Skeletal muscle cell (primary cell): Measurements from ENCODE around the gene LAMTOR2.
A peak's percentile ranks its signal among the peaks of the same experiment; 100 is the strongest.
"Not testable (repeated sequence)": the region's sequence is repeated elsewhere in the genome, so short reads cannot be mapped to it uniquely, and the experiment has no call there.

Source experiments
- DNase-seq: peaks from one replicate; pipeline ENCODE4 v3.0.0-alpha.2; 2010; ENCODE audit warnings: low read depth
- H3K4me3 ChIP-seq: 2 replicates; pipeline ENCODE4 v1.5.1; 2011; ENCODE audit warnings: low read depth, mild to moderate bottlenecking, control low read depth, low read length, moderate library complexity

LAMTOR2 gene

DNA sequence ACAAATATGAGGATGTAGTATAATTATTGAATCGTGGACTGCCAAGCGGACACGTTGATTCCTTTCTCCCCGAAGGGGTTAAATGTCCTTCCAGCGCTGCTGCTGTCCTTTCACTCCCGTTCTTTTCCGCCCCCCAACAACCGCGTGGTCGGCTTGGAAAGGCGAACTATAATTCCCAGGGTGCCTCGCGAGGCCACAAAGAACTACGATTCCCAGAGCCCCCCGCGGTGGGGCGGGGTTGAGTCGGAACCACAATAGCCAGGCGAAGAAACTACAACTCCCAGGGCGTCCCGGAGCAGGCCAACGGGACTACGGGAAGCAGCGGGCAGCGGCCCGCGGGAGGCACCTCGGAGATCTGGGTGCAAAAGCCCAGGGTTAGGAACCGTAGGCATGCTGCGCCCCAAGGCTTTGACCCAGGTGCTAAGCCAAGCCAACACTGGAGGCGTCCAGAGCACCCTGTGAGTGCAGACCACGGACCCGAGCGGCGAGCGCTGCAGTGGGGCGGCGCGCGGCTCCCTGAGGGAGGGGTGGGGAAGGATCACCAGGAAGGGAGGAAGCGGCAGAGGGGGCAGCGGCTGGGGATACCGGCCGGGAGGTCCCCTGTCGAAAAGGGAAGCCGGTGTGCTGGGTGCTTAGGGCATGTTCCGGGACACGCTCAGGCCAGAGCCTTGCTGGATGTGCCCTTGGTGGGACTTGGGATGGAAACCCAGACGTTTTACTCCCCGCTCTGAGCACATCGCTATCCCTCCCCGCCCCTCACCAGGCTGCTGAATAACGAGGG lies at the start of gene LAMTOR2:
TSS of gene LAMTOR2 (plus strand) at position 283 of the 781 bp plus-strand sequence. CDS start at position 391, 108 bp downstream.
- DNase-seq: peak; percentile 83
- H3K4me3 ChIP-seq: peak within 1 kb of the TSS; percentile 82

DNA sequence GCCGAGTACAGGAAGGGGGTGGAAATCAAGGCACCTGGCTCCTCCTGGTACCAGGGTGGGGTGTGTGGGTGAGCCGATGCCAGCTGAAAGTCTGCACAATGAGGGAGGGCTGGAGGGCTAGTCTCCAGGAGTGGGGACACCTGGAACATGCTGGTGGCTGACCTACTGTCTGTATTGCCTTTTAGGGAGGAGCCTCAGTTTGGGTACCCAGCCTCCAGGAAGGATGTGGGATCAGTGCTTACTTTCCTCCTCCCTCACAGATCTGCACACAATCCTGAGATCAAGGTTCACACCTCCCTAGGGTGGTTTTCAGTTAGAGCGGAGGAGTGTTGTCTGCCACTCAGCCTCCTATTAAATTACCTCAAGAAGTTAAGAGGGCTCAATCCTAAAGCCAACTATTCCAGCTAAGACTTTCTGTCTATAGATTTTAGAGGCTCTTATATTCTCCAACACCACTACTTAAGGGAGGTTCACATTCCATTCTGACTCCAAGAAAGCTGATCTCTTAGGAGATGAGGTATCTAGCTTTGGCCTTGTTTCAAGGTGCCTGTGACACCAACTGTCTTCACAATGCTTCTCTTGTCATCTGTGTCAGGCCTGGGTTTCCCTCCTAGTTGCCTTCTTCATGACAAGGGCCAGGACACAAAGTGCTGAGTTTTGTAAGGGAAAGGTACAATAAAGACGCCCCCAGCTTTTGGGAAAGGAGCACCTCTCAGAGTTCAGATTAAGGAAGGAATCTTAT lies 49.6 kb upstream of the LAMTOR2 start:
- no peak for DNase-seq
- H3K4me3 ChIP-seq: no peak overlapping the region

DNA sequence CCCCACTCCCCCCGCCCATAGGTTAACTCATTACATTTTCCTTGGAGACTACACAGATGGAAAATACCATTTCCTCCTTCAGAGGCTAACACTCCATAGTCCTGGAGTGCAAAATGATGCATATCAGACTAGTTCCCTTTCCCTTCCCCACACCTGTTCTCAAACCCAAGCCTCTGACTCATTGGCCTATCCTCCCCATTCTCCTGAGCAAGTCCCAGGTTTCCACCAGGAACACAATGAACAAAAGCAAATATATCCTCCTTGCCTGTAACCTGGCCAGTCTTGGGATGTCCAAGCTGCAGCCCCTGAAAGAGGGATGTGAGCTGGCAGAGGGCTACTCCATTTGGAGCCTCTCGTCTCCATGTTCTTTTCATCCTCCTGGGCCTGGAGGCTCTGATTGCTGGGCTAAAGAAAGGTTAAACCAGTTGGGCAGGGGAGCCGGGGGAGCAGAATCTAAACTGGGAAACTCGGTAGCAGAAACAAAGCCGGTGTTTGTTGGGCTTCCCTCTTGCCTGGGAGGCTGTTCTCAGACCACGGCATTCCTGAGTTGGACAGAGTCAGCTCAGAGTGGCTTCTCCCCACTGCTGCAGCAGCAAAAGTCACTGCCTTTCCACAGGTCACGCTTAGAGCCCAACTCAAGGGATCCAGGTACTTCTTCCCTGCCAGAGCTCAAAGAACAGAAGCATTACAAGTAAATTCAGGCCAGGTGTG lies 47.8 kb upstream of the LAMTOR2 start:
- DNase-seq: no peak
- no peak overlapping the region for H3K4me3 ChIP-seq

DNA sequence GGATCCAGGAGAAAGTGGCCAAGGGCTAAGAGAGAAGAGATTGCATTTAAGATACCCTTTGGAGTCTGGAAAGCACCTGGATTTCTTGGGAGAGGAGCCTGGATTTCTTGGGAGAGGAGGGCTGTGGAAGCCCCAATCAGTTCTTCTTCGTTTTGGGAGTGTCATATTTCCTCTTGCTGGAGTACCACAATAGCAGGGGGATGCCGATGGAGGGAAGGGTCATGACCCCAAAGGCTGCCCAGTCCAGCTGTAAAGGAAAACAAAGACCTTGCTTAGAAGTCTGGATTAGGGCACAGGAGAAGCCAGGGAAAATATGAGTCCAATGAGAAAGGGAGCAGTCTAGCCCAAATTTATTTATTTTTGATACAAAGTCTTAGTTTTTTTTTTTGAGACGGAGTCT lies 45.2 kb upstream of the LAMTOR2 start:
- DNase-seq: no peak
- no peak overlapping the region for H3K4me3 ChIP-seq

DNA sequence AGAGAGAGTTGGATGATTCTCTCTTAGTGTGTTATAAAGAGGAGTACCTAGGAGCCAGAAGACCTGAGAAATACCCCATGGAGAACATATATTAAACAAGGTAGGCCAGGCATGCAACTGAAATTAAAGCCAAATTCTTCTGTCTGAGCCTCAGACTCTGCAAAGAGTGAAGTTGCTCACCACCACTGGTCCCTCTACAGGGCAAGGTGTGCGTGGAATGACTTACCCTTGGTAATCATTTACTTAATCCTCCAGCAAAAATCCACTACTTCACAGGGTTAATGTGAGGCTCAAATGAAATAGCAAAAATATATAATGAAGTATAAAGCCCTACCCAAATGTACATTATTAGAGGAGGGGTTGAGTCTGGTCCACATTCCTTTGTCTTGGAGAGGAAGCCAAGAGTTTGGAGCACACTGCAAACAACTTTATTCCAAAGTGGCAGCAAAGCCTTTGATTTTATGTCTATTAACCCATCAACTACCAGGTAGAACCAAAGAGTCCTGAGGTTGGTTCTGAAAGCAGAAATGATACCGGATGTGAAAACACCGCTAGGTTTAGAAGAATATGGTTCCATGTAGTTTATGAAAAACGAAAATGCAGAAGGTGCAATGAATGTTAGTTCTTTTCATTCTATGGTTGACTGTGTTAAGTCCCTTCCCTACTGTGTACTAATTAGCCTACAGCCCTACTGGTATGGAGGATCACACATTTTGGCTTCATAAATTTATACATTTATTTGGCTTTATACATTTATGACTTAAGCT lies 42.3 kb upstream of the LAMTOR2 start:
- no peak overlapping the region for H3K4me3 ChIP-seq
- DNase-seq: no peak

DNA sequence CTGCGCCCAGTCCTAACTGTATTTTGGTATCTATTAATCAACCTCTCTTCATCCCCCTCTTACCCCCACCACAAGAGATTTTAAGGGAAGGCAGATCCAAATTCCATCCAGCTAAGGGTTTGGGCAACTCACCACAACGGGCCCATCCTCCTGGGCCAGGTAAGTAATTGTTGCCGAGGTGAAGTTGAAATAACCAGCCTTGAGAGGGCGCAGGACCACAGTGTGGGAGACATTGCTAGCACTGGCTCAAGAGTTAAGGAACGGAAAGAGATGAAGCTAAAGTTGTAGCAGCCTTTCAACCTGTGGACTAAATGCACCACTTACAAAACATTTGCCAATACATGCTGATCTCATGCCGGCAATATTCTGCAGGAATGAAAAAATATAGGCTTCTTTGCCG lies 39.8 kb upstream of the LAMTOR2 start:
- no peak for DNase-seq
- no peak overlapping the region for H3K4me3 ChIP-seq

DNA sequence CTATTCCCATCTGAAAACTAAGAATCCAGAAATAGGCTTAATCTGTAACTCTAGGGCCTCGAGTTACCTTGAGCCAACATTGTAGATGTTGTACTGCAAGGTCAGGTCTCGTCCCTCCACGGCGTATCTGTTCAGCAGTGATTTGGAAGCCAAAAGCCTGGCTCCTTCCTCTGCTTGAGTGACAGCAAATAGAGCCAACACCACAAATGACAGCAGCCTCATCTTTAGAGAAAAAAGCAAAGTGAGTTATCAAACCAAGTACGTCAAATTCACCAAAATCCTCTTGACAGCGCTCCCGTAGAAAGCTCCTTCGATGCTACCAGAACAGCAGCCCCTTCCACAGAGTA lies 34.7 kb upstream of the LAMTOR2 start:
- H3K4me3 ChIP-seq: peak overlapping the region; percentile 84

DNA sequence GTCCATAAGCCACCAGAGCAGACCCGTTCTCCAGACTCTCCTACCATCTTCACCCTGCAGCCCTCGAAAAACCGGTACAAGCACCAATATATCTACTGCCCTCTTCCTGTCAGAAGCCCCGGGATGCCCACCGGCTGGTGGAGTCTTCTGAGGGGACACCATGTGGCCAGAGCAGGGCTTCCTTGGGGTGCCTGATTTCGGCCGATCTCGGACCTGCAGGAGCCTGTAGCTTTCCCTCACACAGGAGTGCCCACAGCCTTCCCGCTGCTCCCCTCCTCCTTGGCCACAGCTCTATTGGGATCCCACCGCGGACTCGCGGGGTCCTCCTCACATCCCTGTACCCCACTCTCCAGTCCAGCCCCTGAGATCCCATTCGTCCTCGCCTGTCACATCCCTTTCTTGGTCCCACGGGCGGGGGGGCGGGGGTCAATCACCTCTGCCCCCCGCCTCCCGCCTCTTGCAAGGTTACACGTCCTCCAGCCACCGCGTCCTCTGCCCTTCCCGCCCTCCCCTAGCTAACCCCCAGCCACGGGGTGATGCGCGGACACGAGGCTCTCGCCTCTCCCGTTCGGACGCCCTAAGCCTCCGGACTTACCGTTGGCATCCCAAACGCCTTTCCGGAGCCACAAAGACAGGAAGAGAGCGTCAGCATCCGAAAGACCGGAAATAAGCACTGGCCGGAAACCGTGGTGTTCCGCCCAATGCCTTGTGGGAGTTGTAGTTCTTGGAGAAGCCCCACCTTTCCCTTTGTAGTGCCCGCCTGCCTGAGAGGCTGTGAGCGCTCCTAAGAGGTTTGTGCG lies 34.1 kb upstream of the LAMTOR2 start, which contains the start of gene SSR2:
TSS of gene SSR2 (minus strand) at position 659 of the 800 bp plus-strand sequence. CDS start 784 bp downstream, outside the sequence.
- peak within 1 kb of the TSS; percentile 84 for H3K4me3 ChIP-seq
- peak; percentile 64 for DNase-seq

More for the DNA sequence above, 34.7 kb upstream of the LAMTOR2 start:
- DNase-seq: no peak

DNA sequence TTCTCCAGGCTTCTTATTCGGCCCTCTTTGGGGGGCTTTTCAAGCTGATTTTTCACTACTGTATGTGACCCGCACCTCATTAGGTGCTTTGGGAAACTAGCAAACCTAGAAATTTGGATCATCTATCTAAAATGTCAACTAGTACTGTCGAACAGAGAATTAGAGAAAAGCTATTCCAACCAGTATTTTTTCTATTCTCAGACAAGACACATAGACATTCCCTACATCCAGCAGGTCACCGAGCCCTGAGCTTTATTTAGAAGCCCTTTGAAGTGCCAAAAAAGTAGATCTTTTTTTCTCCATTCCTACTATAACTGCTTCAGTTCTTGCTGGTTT lies 33.5 kb upstream of the LAMTOR2 start:
- peak overlapping the region; percentile 84 for H3K4me3 ChIP-seq
- no peak for DNase-seq

DNA sequence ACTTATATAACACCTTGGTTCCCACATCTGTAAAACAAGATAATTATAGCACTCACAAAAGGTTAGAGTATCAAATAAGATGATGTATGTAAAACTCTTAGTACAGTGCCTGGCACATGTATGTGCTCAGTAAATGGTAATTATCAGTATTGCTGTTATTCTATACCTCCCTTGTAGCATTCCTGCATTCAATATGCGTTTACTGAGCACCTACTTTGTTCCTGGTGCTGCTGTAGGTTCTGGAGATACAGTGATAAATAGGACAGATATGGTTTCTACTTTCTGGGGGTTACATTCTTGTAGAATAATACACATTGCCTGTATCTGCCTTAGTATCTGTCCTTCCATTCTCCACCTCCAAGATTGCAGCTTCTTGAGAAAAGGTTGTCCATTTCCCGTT lies 32.6 kb upstream of the LAMTOR2 start:
- DNase-seq: no peak
- no peak overlapping the region for H3K4me3 ChIP-seq

DNA sequence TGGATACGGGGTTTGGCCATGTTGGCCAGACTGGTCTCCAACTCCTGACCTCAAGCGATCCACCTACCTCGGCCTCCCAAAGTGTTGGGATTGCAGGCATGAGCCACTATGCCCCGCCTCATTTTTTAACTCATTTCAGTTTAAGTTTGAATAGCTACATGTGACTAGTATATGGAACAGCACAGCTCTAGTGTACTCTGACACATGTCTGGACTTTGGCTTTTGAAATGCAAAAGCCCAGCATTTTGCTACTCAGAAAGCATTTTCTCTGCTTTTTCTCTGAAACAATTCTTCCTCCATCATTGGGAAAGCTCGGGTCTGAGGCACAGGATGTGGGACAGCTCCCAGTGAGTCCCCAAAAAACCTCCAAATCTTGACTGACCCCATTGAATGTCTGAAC lies 29.8 kb upstream of the LAMTOR2 start:
- no peak for DNase-seq
- no peak overlapping the region for H3K4me3 ChIP-seq

DNA sequence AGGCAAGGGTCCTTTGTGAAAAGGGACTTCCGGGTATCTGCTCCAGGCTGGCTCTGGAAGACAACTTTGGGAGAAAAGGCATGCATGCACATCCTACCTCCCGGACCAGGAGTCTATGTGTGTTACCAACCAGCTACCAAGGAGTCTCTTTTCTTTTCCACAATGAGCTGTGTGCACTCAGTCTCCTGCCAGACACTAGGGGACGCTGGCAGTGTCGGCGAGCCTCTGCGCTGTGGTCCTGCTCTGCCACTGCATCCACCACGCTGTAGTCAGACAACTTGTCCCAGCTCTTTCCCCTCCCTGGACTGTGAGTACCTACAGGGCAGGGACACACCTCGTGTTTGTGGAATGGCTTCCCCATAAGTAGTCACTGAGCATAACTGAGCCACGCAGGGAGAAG lies 28.7 kb upstream of the LAMTOR2 start:
- no peak for DNase-seq
- no peak overlapping the region for H3K4me3 ChIP-seq

DNA sequence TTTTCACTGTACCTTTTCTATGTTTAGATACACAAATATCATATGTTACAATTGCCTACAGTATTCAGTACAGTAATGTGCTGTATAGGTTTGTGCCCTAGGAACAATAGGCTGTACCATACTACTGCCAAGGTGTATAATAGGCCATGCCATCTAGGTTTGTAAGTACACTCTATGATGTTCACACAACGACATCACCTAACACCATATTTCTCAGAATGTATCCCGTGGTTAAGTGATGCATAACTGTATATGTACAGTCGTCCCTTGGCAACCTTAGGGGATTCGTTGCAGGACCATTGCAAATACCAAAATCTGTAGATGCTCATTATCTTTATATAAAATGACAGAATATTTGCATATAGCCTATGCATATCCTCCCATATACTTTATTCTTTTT lies 28.0 kb upstream of the LAMTOR2 start:
- H3K4me3 ChIP-seq: no peak overlapping the region
- DNase-seq: no peak

DNA sequence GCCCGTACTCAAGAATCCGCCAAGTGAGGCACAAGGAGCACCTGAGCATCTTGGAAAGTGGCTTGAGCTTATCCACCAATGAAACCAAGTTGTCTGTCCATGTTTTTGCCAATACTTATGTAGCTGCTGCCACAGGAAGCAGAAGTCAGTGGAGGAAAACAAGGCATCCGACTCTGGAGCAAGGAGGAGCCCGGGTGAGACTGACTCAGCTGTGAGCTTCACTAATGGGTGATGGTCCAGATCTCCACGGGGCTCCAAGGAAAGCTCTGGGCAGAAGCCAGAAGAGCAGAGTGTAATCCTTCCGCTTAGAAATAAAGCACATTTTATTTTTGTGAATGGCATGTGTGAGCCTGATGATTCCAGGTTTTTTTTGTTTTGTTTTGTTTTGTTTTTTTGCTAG lies 21.6 kb upstream of the LAMTOR2 start:
- no peak overlapping the region for H3K4me3 ChIP-seq
- no peak for DNase-seq

DNA sequence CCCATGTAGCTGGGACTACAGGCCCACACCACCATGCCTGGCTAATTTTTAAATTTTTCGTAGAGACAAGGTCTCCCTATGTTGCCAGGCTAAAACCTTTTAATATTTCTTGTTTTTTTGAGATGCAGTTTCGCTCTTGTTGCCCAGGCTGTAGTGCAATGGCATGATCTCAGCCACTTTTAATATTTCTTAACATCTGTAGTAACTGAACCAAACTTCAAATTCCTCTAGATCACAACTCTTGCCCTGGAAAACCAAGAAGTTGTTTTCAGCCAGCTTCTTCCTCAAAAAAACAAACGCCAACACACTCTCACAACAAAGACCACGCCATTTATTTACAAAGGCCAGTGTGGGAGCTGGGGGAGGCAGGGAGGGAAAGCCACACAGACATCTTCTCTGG lies 19.6 kb upstream of the LAMTOR2 start:
- not testable (repeated sequence) for DNase-seq, H3K4me3 ChIP-seq

DNA sequence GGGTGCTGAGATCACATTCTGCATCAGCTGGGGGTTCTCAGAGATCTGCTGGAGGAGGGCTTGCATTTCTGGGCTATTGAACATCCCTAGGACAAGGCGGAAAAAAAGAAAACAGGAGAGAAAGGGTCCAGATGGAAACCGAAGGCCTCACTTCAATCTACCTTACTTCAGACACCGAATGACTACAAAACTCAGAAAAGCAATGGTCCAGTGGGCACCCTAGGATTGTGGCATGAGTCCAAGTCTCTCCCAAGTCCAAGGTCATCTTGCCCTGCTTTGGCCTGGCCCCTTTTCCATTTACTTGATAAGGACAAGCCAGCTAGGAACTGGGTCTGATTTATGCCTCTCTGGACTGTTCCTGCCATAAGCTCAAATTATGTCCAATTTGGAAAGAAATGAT lies 11.8 kb upstream of the LAMTOR2 start:
- H3K4me3 ChIP-seq: no peak overlapping the region
- no peak for DNase-seq

DNA sequence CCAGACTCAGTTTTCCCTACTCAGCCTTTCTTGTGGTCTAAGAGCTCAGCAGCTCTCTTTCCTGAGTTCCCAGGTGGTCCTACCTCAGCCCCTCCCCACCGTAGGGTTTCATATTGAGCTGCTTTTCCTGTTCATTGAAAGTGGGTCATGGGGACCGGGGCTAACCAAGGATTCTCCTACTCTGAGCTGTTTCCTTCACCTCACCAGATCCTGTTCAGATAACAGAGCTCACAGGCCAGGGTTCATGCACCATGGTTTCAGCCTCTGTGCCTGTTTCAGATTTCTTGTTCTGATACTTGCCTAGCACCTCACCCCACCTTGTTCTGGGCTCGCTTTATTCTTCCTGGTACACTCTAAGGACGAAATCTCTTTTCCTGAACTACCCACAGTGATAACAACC lies 9.5 kb upstream of the LAMTOR2 start:
- H3K4me3 ChIP-seq: no peak overlapping the region
- no peak for DNase-seq

DNA sequence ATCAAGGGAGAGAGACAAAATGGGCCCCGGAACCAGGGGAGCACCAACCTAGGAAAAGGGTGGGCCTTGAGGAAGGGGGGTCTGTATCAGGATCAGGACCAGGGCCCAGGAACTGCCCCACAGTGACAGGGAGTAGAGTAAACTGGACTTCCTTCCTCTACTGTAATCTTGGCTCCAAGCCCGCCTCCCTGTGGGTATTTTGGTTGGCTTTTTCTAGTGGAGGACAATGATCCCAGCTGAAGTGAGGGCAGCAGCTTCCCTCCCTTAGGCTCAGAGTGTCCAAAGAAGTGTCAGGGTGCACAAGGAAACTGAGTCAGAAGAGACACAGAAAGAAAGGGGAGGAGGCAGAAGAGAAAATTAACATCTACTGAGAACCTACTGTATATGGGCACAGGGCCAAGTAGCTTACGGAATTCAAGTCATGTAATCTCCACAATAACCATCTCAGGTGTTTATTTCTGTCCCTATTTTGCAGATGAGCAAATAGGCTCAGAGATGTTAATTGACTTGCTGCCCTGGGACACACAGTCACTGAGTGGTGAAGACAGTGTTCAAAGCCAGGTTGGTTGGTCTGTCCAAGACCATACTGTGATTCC lies 5.8 kb upstream of the LAMTOR2 start:
- H3K4me3 ChIP-seq: no peak overlapping the region
- DNase-seq: no peak

DNA sequence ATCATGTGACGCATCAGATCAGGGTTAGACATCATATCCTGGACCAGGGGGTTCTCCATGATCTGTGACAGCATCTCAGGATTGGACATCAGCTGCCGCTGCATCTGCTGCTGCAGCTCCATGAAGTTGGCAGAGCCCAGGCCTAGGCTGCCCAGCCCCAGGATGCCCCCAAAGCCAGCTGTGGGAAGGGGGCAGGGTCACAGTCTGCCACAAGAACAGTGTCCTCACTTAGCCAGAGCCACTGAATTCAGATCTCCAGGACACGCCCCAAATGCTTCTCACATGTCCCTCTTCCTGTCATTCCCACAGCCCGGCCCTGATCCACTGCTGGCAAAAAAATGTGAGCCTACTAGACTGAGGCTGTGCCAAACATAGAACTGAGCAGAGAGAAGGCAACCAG lies 4.2 kb upstream of the LAMTOR2 start:
- no peak overlapping the region for H3K4me3 ChIP-seq
- no peak for DNase-seq
